Measurements from ENCODE around the gene GSG1L. TPM values are rescaled to one million over a fixed set of nuclear protein-coding genes. Genes with fewer than 3 reads are reported as not detected.
A peak's percentile ranks its signal among the peaks of the same experiment; 100 is the strongest.

The GSG1L gene
- total and polyA plus RNA-seq, 9 of the 15 experiments (the other 6 are each of a cell fraction or from before 2014, with no cell fraction given), result not detected

GRCh38 chr16:27748868-27749546 lies 314.5 kb downstream of the GSG1L start:
- in situ Hi-C loops (cut with MboI) (no loop called here), intact Hi-C loops (cut with micrococcal nuclease) (no loop called here)
- H3K9me1 ChIP-seq (ENCODE audit: control insufficient read depth, insufficient read depth, low read length), result peaks cover 3% of the 10 kb centered on the region
- FAIRE-seq (peak; percentile 97), DNase-seq (ENCODE audit: extremely low read depth in 1 of 4, low spot score in 3 of 4) (peak; percentile 84 to 89 (median 85)), ATAC-seq (peak; percentile 97)
- H3K4me2 ChIP-seq (ENCODE audit: insufficient read depth, low read length), result peak overlapping the region; percentile 54
- peaks cover 9% of the 10 kb centered on the region in 2 experiments; a peak in 4 of 5 replicates for H3K4me1 ChIP-seq (replicated peaks in 1 of 2; ENCODE audit: control insufficient read depth in 2 of 2, insufficient read depth in 2 of 2, low read length in 2 of 2)
- no peaks in the 10 kb centered on the region for H4K20me1 ChIP-seq (replicated peaks; ENCODE audit: control insufficient read depth, insufficient read depth, low read length)
- ChIA-PET CTCF (ENCODE audit: low intra/inter-chr PET ratio) (interaction anchor here (0.6 kb wide), 1 partner anchor 8 kb away, joined by 3 read pairs; no protein-coding TSS in a partner anchor), POLR2A (interaction anchor here (0.6 kb wide), 1 partner anchor 27 kb away, joined by 3 read pairs; no protein-coding TSS in a partner anchor)
- BruUV-seq (replicated peaks), result no TSS peak
- peak overlapping the region; percentile 89 for H2AFZ ChIP-seq (ENCODE audit: low read depth, low read length)
- H3K9ac ChIP-seq (ENCODE audit: insufficient read depth in 1 of 2, low read depth in 2 of 2, low read length in 2 of 2), result peak overlapping the region in 1 of 2 experiments; percentile 78; a peak in 2 of 4 replicates
- no peaks in the 10 kb centered on the region for H3K36me3 ChIP-seq (ENCODE audit: control insufficient read depth, insufficient read depth, low read length)
- 0 out of 2 replicates have a peak, but pooled peaks cover 2% of the 10 kb centered on the region for H3K9me3 ChIP-seq (replicated peaks; ENCODE audit: control insufficient read depth, insufficient read depth, low read depth, low read length)
- WGBS (ENCODE audit: insufficient coverage, low coverage, missing lambda C conversion rate), result 23% methylated on average over 12 of the region's 12 CpGs
- peak overlapping the region; percentile 25; the same call in 2 of the 3 replicates for H3K27ac ChIP-seq (ENCODE audit: extremely low read depth, low read depth, low read length)
- no peak overlapping the region for H3K4me3 ChIP-seq
- no peaks in the 10 kb centered on the region for H3K27me3 ChIP-seq (ENCODE audit: control insufficient read depth in 2 of 2, insufficient read depth in 2 of 2, low read length in 2 of 2)
- no peaks in the 10 kb centered on the region for H3K79me2 ChIP-seq (ENCODE audit: control insufficient read depth, insufficient read depth, low read length)
- TF ChIP-seq, protein P1, sequence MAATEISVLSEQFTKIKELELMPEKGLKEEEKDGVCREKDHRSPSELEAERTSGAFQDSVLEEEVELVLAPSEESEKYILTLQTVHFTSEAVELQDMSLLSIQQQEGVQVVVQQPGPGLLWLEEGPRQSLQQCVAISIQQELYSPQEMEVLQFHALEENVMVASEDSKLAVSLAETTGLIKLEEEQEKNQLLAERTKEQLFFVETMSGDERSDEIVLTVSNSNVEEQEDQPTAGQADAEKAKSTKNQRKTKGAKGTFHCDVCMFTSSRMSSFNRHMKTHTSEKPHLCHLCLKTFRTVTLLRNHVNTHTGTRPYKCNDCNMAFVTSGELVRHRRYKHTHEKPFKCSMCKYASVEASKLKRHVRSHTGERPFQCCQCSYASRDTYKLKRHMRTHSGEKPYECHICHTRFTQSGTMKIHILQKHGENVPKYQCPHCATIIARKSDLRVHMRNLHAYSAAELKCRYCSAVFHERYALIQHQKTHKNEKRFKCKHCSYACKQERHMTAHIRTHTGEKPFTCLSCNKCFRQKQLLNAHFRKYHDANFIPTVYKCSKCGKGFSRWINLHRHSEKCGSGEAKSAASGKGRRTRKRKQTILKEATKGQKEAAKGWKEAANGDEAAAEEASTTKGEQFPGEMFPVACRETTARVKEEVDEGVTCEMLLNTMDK (IDR thresholded peaks at IDR 0.05; ENCODE audit: borderline replicate concordance, insufficient read depth, low read depth, low read length, poor library complexity, severe bottlenecking), result peak; percentile 91
- TF ChIP-seq CSDE1 (IDR thresholded peaks at IDR 0.05), result no peak
- no peak for TF ChIP-seq ZNF561 (CRISPR knock-in tag; conservative IDR thresholded peaks at IDR 0.05)
- TF ChIP-seq KLF13 (tag; IDR thresholded peaks at IDR 0.05; ENCODE audit: borderline replicate concordance, low read depth), result no peak
- no peak for TF ChIP-seq HDAC8 (tag; IDR thresholded peaks at IDR 0.05)
- no peak for TF ChIP-seq ETS1 (conservative IDR thresholded peaks at IDR 0.05; ENCODE audit: control insufficient read depth, low read depth, low read length)
- no peak for TF ChIP-seq TBL1XR1 (IDR thresholded peaks at IDR 0.05; ENCODE audit: low read length in 2 of 2)
- TF ChIP-seq, protein P2, sequence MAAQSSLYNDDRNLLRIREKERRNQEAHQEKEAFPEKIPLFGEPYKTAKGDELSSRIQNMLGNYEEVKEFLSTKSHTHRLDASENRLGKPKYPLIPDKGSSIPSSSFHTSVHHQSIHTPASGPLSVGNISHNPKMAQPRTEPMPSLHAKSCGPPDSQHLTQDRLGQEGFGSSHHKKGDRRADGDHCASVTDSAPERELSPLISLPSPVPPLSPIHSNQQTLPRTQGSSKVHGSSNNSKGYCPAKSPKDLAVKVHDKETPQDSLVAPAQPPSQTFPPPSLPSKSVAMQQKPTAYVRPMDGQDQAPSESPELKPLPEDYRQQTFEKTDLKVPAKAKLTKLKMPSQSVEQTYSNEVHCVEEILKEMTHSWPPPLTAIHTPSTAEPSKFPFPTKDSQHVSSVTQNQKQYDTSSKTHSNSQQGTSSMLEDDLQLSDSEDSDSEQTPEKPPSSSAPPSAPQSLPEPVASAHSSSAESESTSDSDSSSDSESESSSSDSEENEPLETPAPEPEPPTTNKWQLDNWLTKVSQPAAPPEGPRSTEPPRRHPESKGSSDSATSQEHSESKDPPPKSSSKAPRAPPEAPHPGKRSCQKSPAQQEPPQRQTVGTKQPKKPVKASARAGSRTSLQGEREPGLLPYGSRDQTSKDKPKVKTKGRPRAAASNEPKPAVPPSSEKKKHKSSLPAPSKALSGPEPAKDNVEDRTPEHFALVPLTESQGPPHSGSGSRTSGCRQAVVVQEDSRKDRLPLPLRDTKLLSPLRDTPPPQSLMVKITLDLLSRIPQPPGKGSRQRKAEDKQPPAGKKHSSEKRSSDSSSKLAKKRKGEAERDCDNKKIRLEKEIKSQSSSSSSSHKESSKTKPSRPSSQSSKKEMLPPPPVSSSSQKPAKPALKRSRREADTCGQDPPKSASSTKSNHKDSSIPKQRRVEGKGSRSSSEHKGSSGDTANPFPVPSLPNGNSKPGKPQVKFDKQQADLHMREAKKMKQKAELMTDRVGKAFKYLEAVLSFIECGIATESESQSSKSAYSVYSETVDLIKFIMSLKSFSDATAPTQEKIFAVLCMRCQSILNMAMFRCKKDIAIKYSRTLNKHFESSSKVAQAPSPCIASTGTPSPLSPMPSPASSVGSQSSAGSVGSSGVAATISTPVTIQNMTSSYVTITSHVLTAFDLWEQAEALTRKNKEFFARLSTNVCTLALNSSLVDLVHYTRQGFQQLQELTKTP (IDR thresholded peaks at IDR 0.05; ENCODE audit: low read depth in 1 of 2, partially characterized antibody in 2 of 2), result peak in 1 of 2 experiments; percentile 45
- no peak for TF ChIP-seq KLF1 (tag; IDR thresholded peaks at IDR 0.05)
- no peak; the same call in 1 of the 2 replicates for TF ChIP-seq ZNF239 (CRISPR knock-in tag; IDR thresholded peaks at IDR 0.05)
- TF ChIP-seq LCOR (CRISPR knock-in tag; IDR thresholded peaks at IDR 0.05), result no peak

All from K562 (cell line).